Duodenal mucosa (tissue), 2 donors: ENCODE measurements around the gene PHOSPHO2.
"Not testable (repeated sequence)": the region's sequence is repeated elsewhere in the genome, so short reads cannot be mapped to it uniquely, and the experiment has no call there.

Experiments
- H3K27ac ChIP-seq: one replicate; pipeline ENCODE4 v1.7.0; 2013; ENCODE audit warnings: low read depth, low read length
- H3K27me3 ChIP-seq, 2 donors: one replicate each; pipeline ENCODE4 v1.7.0; 2013; ENCODE audit warnings: low read length in 2 of 2, control low read depth in 1 of 2; ENCODE audit not compliant: insufficient read depth in 2 of 2, control insufficient read depth in 1 of 2
- H3K36me3 ChIP-seq, 2 donors: one replicate each; pipeline ENCODE4 v1.7.0; 2013; ENCODE audit warnings: low read length in 2 of 2, control low read depth in 1 of 2; ENCODE audit not compliant: insufficient read depth in 2 of 2, control insufficient read depth in 1 of 2
- H3K4me1 ChIP-seq, 2 donors: one replicate each; pipeline ENCODE4 v1.7.0; 2013; ENCODE audit warnings: low read length in 2 of 2, control low read depth in 1 of 2; ENCODE audit not compliant: insufficient read depth in 2 of 2, control insufficient read depth in 1 of 2
- H3K4me3 ChIP-seq, 2 donors: one replicate each; pipeline ENCODE4 v1.7.0; 2013; ENCODE audit warnings: low read length in 2 of 2, low read depth in 1 of 2
- H3K9ac ChIP-seq, 2 donors: one replicate each; pipeline ENCODE4 v1.7.0; 2013; ENCODE audit warnings: low read length in 2 of 2, low read depth in 1 of 2
- H3K9me3 ChIP-seq, 2 donors: one replicate each; pipeline ENCODE4 v1.7.0; 2013; ENCODE audit warnings: low read length in 2 of 2, control low read depth in 1 of 2; ENCODE audit not compliant: control insufficient read depth in 1 of 2

PHOSPHO2 gene

DNA sequence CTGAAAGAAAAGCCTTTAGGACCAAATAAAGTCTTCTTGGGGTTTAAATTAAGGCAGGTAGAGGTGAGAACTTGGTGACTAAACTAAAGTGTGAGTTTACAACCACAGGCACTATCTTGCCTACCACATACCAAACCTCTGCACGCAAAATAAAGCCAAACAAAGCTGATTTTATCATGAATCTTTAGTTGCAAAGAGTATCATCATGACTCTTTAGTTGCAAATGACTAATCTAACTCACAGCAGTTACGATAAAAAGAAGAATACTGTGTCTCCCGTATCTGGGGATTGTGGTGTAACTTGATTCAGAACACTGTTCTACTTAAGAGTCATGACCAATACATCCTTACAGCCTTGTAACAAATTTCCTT is 11.2 kb upstream of the PHOSPHO2 start:
- H3K9me3 ChIP-seq: no peaks in the 10 kb centered on the region
- no peaks in the 10 kb centered on the region for H3K4me1 ChIP-seq
- H3K27me3 ChIP-seq: no peaks in the 10 kb centered on the region
- H3K9ac ChIP-seq: no peak overlapping the region
- no peaks in the 10 kb centered on the region for H3K36me3 ChIP-seq
- H3K4me3 ChIP-seq: no peak overlapping the region
- H3K27ac ChIP-seq: no peak overlapping the region

DNA sequence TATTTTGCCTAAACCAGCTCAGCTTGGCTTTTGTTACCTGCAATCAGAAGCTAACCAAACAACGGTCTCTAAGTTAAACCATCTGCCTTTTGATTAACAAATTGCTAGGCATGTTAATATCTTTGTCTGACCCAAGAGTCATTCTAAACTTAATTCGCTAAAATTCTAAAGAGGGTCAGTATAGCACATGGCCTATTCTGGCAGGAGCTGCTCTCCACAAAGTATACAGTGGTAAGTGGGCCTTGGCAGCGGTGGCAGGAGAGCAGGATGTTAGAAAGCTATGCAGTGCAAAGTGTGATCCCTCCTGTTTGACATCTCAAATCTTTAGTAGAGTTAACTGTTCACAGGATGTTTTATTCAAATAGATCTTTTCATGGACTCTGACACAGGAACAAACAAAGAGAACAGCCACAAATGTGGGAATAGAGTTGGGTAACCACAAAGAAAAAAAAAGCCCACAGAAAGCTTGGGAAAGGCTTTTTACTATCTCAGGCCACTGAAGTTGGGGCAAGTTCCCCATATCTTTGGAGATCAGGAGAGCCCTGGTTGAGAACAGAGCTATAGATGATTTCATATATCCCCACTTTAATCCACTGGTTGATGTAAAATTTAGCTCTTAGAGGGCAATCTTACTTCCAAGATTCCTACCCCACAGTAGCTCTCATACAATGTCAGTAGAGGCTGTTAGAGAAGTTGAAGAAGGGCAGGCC is 10.7 kb upstream of the PHOSPHO2 start:
- Histone ChIP-seq H3K27me3 (no peaks in the 10 kb centered on the region), H3K9ac (no peak overlapping the region), H3K27ac (no peak overlapping the region), H3K36me3 (no peaks in the 10 kb centered on the region), H3K4me3 (no peak overlapping the region), H3K9me3 (no peaks in the 10 kb centered on the region), H3K4me1 (no peaks in the 10 kb centered on the region)

DNA sequence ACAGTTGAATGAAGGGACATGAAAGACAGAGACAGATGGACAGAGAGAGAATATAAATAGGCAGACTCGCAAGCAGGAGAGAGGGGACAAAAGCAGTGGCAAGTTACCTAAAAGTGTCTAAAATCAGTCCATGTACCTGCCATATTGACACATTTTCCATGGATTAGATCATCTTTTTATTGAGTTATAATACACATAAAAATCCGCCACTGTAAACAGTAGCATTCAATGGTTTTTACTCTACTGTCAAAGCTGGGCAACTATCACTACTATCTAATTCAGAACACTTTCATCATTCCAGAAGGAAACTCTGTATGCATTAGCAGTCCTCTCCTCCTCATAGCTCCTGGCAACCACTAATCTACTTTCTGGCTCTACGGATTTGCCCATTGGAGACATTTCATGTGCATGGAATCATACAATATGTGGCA is 10.1 kb upstream of the PHOSPHO2 start:
- Histone ChIP-seq H3K27me3 (no peaks in the 10 kb centered on the region), H3K27ac (no peak overlapping the region), H3K9ac (no peak overlapping the region), H3K9me3 (no peaks in the 10 kb centered on the region), H3K36me3 (no peaks in the 10 kb centered on the region), H3K4me3 (no peak overlapping the region), H3K4me1 (no peaks in the 10 kb centered on the region)

DNA sequence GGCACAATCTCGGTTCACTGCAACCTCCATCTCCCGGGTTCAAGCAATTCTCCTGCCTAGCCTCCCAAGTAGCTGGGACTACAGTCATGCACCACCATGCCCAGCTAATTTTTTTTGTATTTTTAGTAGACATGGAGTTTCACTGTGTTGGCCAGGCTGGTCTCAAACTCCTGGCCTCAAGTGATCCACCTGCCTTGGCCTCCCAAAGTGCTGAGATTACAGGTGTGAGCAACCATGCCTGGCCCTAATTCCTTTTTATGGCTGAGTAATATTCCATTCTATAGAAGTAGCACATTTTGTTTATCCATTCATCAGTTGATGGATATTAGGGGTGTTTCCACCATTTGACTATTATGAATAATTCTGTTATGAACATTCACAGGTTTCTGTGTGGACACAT is 9.6 kb upstream of the PHOSPHO2 start:
- H3K27ac ChIP-seq, H3K36me3 ChIP-seq, H3K4me1 ChIP-seq, H3K27me3 ChIP-seq, H3K9ac ChIP-seq, H3K4me3 ChIP-seq, H3K9me3 ChIP-seq: not testable (repeated sequence)

- not testable (repeated sequence) for H3K36me3 ChIP-seq, H3K4me3 ChIP-seq, H3K27ac ChIP-seq, H3K27me3 ChIP-seq, H3K9me3 ChIP-seq, H3K9ac ChIP-seq, H3K4me1 ChIP-seq
Observed at GRCh38 chr2:169686825-169687224, 7.4 kb upstream of the PHOSPHO2 start.

DNA sequence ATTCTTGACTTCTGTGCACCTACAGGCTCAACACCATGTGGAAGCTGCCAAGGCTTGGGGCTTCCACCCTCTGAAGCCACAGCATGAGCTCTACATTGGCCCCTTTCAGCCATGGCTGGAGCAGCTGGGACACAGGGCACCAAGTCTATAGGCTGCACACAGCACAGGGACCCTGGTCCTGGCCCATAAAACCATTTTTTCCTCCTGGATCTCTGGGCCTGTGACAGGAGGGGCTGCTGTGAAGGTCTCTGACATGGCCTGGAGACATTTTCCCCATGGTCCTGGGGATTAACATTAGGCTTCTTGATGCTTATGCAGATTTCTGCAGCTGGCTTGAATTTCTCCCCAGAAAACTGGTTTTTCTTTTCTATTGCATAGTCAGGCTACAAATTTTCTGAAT is 6.3 kb upstream of the PHOSPHO2 start:
- H3K9ac ChIP-seq, H3K4me3 ChIP-seq, H3K36me3 ChIP-seq, H3K27me3 ChIP-seq, H3K9me3 ChIP-seq, H3K27ac ChIP-seq, H3K4me1 ChIP-seq: not testable (repeated sequence)

DNA sequence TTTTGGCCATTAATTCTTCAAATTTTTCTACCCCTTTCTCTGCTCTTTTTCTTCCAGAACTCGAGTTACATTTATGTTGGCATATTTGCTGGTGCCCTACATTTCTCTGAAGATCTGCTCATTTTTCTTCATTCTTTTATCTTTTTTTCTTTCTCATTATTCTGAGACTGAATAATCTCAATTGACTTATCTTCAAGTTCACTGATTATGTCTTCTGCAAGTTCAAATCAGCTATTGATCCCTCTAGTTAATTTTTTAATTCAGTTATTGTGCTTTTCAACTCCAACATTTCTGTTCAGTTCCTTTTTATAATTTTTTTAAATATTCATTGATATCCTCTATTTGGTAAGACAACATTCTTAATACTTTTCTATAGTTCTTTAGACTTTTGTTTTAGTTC is 3.3 kb upstream of the PHOSPHO2 start:
- Histone ChIP-seq H3K4me3 (no peak overlapping the region), H3K36me3 (no peaks in the 10 kb centered on the region), H3K4me1 (peaks cover 4 to 10% of the 10 kb centered on the region in 2 donors), H3K27ac (no peak overlapping the region), H3K9ac (no peak overlapping the region), H3K27me3 (peaks cover 0 to 3% of the 10 kb centered on the region in 2 donors), H3K9me3 (no peaks in the 10 kb centered on the region)

DNA sequence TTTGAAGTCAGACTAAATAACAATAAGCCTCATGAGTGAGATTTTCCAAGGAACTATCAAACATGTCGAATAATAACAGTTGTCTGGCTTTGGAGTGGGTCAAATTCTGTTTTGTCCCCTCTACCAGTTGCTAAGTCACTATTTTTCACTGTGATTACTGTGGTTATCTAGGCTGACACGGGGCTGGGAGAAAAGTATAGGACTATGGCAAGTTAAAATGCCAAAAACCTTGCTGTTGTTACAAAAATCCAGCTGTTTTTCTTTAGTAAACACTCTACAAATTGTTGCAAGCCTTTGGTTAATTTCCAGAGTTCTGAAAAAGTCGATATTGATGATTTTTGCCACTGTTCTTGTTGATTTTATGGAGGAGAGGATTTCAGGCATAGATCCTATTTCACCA is 1.6 kb upstream of the PHOSPHO2 start:
- Histone ChIP-seq H3K9me3 (no peaks in the 10 kb centered on the region), H3K27me3 (peaks cover 0 to 3% of the 10 kb centered on the region in 2 donors), H3K4me1 (peaks cover 4 to 10% of the 10 kb centered on the region in 2 donors), H3K36me3 (no peaks in the 10 kb centered on the region), H3K27ac (no peak overlapping the region), H3K4me3 (no peak overlapping the region), H3K9ac (no peak overlapping the region)

DNA sequence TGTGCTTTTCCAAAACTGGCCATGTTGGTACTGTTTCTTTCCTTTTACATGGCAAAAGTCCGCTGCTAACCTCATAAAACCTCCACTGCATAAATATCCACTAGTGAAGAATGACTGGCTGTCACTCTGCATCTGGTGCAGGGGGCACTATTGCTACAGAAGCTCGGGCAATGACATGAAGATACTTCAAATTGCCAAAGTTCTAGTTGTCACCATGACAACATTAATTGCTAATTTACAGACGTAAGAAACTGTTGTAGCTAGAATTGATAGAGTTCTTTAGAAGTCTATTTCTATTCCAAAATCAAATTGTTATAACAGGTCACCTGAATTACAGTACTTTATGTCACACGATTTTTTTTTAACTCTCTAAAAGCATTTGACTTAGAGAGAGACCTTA is 909 bp upstream of the PHOSPHO2 start:
- no peak overlapping the region for H3K27ac ChIP-seq
- peak overlapping the region; percentile 25 to 85 for H3K4me3 ChIP-seq
- H3K9ac ChIP-seq: peak overlapping the region in 1 of 2 donors; percentile 85

GRCh38 chr2:169694894-169695260 is 608 bp downstream of the PHOSPHO2 start:
- Histone ChIP-seq H3K27ac (peak overlapping the region; percentile 76), H3K27me3 (peaks cover 0 to 3% of the 10 kb centered on the region in 2 donors), H3K36me3 (peaks cover 0 to 6% of the 10 kb centered on the region in 2 donors), H3K9ac (peak overlapping the region; percentile 81 to 85), H3K4me3 (peak overlapping the region; percentile 82 to 85), H3K9me3 (no peaks in the 10 kb centered on the region), H3K4me1 (peaks cover 4 to 10% of the 10 kb centered on the region in 2 donors)

More for the DNA sequence above, 909 bp upstream of the PHOSPHO2 start:
- H3K36me3 ChIP-seq: no peaks in the 10 kb centered on the region
- peaks cover 0 to 3% of the 10 kb centered on the region in 2 donors for H3K27me3 ChIP-seq
- H3K4me1 ChIP-seq: peaks cover 4 to 10% of the 10 kb centered on the region in 2 donors
- H3K9me3 ChIP-seq: no peaks in the 10 kb centered on the region
